Measurements from ENCODE around the gene MBL2. TPM values are rescaled to one million over a fixed set of nuclear protein-coding genes. Genes with fewer than 3 reads are reported as not detected.

Gene MBL2
- total RNA-seq, 4 donors from 2014 or later: not detected

DNA sequence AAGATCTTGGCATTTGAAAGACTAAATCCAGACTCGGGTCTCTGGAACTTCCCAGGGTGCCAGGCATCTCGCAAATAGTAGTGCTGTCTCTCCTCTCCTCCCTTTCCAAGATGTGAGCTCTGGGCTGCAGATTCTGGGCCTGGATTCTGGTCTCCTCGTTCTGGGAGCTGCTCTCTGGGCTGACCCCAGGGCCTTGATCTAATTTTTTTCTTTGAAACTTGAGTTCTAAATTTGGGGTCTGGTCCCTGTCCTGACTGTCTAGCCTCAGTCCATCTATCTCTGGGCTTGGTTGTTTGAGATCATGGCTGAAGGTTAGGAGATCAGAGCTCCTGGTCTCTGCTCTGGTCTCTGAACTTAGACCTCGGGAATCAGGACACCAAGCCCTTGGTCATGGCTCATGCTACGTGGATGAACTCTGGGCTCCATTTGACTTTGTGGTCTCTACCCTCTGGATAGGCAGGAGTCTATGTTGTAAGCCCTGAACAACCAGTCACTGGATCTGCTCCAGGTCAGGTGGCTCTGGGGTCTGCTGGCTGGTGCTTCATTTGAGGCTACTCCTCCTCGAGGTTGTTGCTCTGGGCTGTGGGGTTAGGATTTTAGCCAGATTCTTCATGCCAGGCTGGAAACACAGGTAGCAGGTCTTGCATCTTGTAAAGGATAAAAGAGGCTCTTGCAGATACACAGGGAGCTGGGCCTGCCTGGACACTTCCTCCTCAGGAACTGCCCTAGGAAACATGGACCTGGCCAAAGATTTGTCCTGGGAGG lies 8.0 kb upstream of the MBL2 start:
- in situ Hi-C loops (cut with MboI; ENCODE audit: low pct_ligation_motif_present in 1 of 4, low pct_unique_long_range_greater_than_20kb in 1 of 4, low sequenced_read_pairs in 3 of 4) (no loop called here), intact Hi-C loops (cut with DNase I; ENCODE audit: low total_unique reads) (no loop called here)
- Histone ChIP-seq H3K27me3 (peaks cover 6% of the 10 kb centered on the region), H3K36me3 (no peaks in the 10 kb centered on the region), H3K4me3 (no peak overlapping the region), H3K27ac (no peak overlapping the region), H3K9me3 (no peaks in the 10 kb centered on the region), H3K4me1 (no peaks in the 10 kb centered on the region)
- no peak for TF ChIP-seq EP300 (IDR thresholded peaks at IDR 0.05; ENCODE audit: low read depth)
- DNase-seq: no peak
- 41 to 81% methylated on average over 3 to 6 of the region's 6 CpGs for WGBS, 2 donors (ENCODE audit: low coverage in 1 of 2)

DNA sequence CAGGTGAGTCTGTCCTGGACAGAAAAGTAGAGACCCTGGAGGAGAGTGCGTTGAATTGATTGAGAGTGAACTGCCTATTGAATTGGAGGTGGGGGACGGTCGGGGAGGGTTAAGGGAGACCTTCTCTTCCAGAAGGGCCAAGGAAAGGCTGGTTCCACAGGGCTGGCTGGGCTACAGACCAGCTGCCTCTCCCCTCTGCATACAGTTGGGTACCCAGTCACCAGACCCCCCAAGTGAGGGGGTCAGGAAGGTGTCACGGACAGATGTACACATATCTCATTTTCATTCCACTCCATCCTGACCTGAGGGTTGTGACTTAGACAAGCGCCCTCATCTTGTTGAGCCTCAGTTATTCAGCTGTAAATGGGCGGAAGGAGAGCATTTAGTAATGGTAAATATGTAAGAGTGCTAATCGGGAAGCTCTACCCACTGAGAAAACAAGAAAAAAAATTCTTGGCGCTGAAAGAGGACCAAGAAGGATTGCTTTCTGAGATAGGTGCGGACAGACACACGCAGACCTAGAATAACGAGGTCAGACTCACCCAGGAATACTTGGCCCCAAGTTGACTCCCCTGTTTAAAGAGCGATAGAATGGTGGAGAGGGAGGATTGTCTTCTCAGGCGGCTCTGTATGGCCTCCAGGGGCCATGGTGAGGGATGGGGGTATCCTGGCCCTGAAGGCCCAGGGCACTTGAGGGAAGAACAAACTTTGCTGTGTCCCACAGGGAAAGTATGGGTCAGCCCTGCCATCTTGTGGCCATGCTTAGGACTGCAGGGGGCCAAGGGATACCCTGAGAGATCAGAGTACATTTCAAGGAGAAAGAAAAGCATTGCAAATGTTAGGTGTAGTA lies 7.2 kb upstream of the MBL2 start:
- no peaks in the 10 kb centered on the region for H3K9me3 ChIP-seq
- H3K4me1 ChIP-seq: no peaks in the 10 kb centered on the region
- H3K27me3 ChIP-seq: peaks cover 6% of the 10 kb centered on the region
- 75 to 88% methylated on average over 7 to 13 of the region's 13 CpGs for WGBS, 2 donors (ENCODE audit: low coverage in 1 of 2)
- DNase-seq: peak; percentile 54
- in situ Hi-C loops (cut with MboI; ENCODE audit: low pct_ligation_motif_present in 1 of 4, low pct_unique_long_range_greater_than_20kb in 1 of 4, low sequenced_read_pairs in 3 of 4): no loop called here
- no peaks in the 10 kb centered on the region for H3K36me3 ChIP-seq
- no peak overlapping the region for H3K4me3 ChIP-seq
- H3K27ac ChIP-seq: no peak overlapping the region
- intact Hi-C loops (cut with DNase I; ENCODE audit: low total_unique reads): loop anchor here (2.0 kb wide), 1 partner anchor 525 kb away; no protein-coding TSS in a partner anchor
- TF ChIP-seq, protein P1, sequence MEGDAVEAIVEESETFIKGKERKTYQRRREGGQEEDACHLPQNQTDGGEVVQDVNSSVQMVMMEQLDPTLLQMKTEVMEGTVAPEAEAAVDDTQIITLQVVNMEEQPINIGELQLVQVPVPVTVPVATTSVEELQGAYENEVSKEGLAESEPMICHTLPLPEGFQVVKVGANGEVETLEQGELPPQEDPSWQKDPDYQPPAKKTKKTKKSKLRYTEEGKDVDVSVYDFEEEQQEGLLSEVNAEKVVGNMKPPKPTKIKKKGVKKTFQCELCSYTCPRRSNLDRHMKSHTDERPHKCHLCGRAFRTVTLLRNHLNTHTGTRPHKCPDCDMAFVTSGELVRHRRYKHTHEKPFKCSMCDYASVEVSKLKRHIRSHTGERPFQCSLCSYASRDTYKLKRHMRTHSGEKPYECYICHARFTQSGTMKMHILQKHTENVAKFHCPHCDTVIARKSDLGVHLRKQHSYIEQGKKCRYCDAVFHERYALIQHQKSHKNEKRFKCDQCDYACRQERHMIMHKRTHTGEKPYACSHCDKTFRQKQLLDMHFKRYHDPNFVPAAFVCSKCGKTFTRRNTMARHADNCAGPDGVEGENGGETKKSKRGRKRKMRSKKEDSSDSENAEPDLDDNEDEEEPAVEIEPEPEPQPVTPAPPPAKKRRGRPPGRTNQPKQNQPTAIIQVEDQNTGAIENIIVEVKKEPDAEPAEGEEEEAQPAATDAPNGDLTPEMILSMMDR (IDR thresholded peaks at IDR 0.05): peak; percentile 67 to 84 (median 76)
- no peak for TF ChIP-seq POLR2A (IDR thresholded peaks at IDR 0.05)

DNA sequence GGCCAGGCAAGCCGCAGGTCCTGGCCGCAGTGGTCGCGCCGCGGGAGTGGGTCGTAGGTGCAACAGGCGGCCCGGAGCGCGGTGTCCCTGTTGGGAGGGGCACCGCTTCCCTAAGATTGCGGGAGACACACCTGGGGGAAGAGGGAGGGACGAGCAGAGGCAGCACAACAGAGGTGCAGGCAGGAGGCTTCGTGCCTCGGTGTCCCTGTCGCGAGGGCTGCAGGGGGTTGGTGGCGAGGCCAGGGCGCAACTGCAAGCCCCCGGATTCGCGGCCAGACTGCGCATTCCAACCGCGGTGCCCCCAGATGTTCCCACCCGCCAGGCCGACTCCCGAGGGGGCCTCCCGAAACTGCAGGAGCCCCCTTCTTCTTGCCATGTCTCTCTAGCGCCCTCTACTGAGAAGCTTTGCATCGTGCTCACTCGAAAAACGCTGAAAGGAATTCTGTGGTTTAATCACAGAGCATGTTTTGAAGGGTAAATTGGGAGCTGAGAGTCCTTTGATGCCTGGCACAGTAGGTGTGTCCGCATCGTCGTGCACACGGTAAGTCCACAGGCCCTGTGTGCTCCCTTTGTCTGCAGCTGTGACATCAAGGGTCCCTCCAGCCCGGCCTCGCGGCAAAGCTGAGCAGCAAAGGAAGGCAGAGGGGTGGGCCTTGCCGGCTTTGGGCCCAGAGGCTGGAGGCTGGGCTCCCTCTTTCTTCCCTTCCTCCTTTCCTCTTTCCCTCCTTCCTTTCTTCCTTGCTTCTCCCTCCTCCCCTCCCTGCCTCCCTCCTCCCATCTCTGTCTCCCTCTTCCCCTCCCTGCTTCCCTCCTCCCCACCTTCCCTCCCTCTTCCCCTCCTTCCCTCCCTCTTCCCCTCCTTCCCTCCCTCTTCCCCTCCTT lies 6.2 kb upstream of the MBL2 start:
- no peak overlapping the region for H3K4me3 ChIP-seq
- H3K27me3 ChIP-seq: peaks cover 6% of the 10 kb centered on the region
- intact Hi-C loops (cut with DNase I; ENCODE audit: low total_unique reads): loop anchor here (2.0 kb wide), 1 partner anchor 526 kb away; no protein-coding TSS in a partner anchor
- H3K27ac ChIP-seq: no peak overlapping the region
- no peaks in the 10 kb centered on the region for H3K9me3 ChIP-seq
- 54% methylated on average over 41 of the region's 42 CpGs; no CpG with 5 or more reads in 1 of the 2 donors for WGBS, 2 donors (ENCODE audit: low coverage in 1 of 2)
- in situ Hi-C loops (cut with MboI; ENCODE audit: low pct_ligation_motif_present in 1 of 4, low pct_unique_long_range_greater_than_20kb in 1 of 4, low sequenced_read_pairs in 3 of 4): no loop called here
- no peak for DNase-seq
- H3K36me3 ChIP-seq: no peaks in the 10 kb centered on the region
- no peaks in the 10 kb centered on the region for H3K4me1 ChIP-seq
- no peak for TF ChIP-seq EP300 (IDR thresholded peaks at IDR 0.05; ENCODE audit: low read depth)
- TF ChIP-seq, protein P1 (IDR thresholded peaks at IDR 0.05): peak in 1 of 5 experiments; percentile 23

DNA sequence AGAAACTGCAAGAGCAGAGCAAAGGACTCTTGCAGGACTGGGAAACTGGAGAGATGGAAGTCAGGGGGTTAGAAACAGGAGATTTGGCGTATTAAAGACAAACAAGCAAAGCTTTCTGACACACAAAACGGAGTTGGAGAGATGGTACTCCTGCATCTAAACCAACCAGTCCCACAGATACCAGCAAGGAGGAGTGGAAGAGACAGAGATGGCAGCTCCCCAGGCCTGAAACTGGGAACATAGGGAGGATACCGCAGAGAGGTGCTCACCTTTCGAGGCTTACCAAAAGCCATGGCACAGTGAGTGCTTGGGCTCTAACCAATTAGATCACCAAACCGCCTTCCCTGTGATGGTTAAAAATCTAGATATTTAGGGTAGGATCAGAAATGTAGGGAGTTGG lies 4.8 kb upstream of the MBL2 start:
- Histone ChIP-seq H3K27ac (no peak overlapping the region), H3K4me1 (no peaks in the 10 kb centered on the region), H3K9me3 (no peaks in the 10 kb centered on the region), H3K4me3 (no peak overlapping the region), H3K36me3 (no peaks in the 10 kb centered on the region), H3K27me3 (peaks cover 6% of the 10 kb centered on the region)
- intact Hi-C loops (cut with DNase I; ENCODE audit: low total_unique reads): no loop called here
- in situ Hi-C loops (cut with MboI; ENCODE audit: low pct_ligation_motif_present in 1 of 4, low pct_unique_long_range_greater_than_20kb in 1 of 4, low sequenced_read_pairs in 3 of 4): no loop called here
- no peak for TF ChIP-seq EP300 (IDR thresholded peaks at IDR 0.05; ENCODE audit: low read depth)
- TF ChIP-seq POLR2AphosphoS5 (IDR thresholded peaks at IDR 0.05): no peak
- TF ChIP-seq POLR2A (IDR thresholded peaks at IDR 0.05): no peak
- TF ChIP-seq, protein P1 (IDR thresholded peaks at IDR 0.05): no peak
- 73 to 88% methylated on average over 4 to 5 of the region's 5 CpGs for WGBS, 2 donors (ENCODE audit: low coverage in 1 of 2)
- DNase-seq: no peak

Data from transverse colon (tissue), 4 donors.